ENCODE measurements around the gene ARHGEF4.

Gene ARHGEF4

GRCh38 chr2:130882111-130882690 is 45.5 kb downstream of the ARHGEF4 start:
- TF ChIP-seq ELF4 (IDR thresholded peaks at IDR 0.05) (no peak), NFRKB (IDR thresholded peaks at IDR 0.05) (no peak), FOXA1 (IDR thresholded peaks at IDR 0.05) (no peak), FOXM1 (IDR thresholded peaks at IDR 0.05; ENCODE audit: borderline replicate concordance) (no peak), SUZ12 (IDR thresholded peaks at IDR 0.05) (no peak), SP1 (IDR thresholded peaks at IDR 0.05) (no peak), BHLHE40 (IDR thresholded peaks at IDR 0.05; ENCODE audit: borderline replicate concordance) (no peak), LEF1 (IDR thresholded peaks at IDR 0.05; ENCODE audit: borderline replicate concordance) (no peak), HDGF (IDR thresholded peaks at IDR 0.05; ENCODE audit: borderline replicate concordance) (no peak), ZNF384 (IDR thresholded peaks at IDR 0.05) (no peak), FOXK2 (IDR thresholded peaks at IDR 0.05) (no peak), ARNT (IDR thresholded peaks at IDR 0.05) (no peak), PKNOX1 (IDR thresholded peaks at IDR 0.05) (no peak), TARDBP (IDR thresholded peaks at IDR 0.05) (no peak), CTBP1 (IDR thresholded peaks at IDR 0.05; ENCODE audit: borderline replicate concordance) (no peak)
- no peak for DNase-seq (ENCODE audit: extremely low spot score)
- CTCF ChIA-PET, result interaction anchor here (0.9 kb wide), 1 partner anchor 85 kb away, joined by 3 read pairs; no protein-coding TSS in a partner anchor
- POLR2A ChIA-PET, result no interaction called here

GRCh38 chr2:130882991-130883390 is 46.3 kb downstream of the ARHGEF4 start:
- DNase-seq (ENCODE audit: extremely low spot score), result no peak
- POLR2A ChIA-PET, result no interaction called here
- TF ChIP-seq NFRKB (IDR thresholded peaks at IDR 0.05) (no peak), SP1 (IDR thresholded peaks at IDR 0.05) (no peak), L3MBTL2 (conservative IDR thresholded peaks at IDR 0.05) (no peak), ZNF384 (IDR thresholded peaks at IDR 0.05) (no peak), ELF4 (IDR thresholded peaks at IDR 0.05) (no peak), TARDBP (IDR thresholded peaks at IDR 0.05) (no peak), HDGF (IDR thresholded peaks at IDR 0.05; ENCODE audit: borderline replicate concordance) (no peak), SUZ12 (IDR thresholded peaks at IDR 0.05) (no peak), FOXK2 (IDR thresholded peaks at IDR 0.05) (no peak), LEF1 (IDR thresholded peaks at IDR 0.05; ENCODE audit: borderline replicate concordance) (no peak), FOXM1 (IDR thresholded peaks at IDR 0.05; ENCODE audit: borderline replicate concordance) (no peak)
- CTCF ChIA-PET, result no interaction called here

GRCh38 chr2:130883496-130883895 is 46.8 kb downstream of the ARHGEF4 start:
- TF ChIP-seq FOXA1 (IDR thresholded peaks at IDR 0.05), result no peak
- no peak for TF ChIP-seq SUZ12 (IDR thresholded peaks at IDR 0.05)
- TF ChIP-seq CTBP1 (IDR thresholded peaks at IDR 0.05; ENCODE audit: borderline replicate concordance), result no peak
- no peak for TF ChIP-seq ELF4 (IDR thresholded peaks at IDR 0.05)
- TF ChIP-seq TARDBP (IDR thresholded peaks at IDR 0.05), result no peak
- no peak for TF ChIP-seq FOXK2 (IDR thresholded peaks at IDR 0.05)
- no peak for TF ChIP-seq ARNT (IDR thresholded peaks at IDR 0.05)
- no peak for TF ChIP-seq SP1 (IDR thresholded peaks at IDR 0.05)
- no peak for DNase-seq (ENCODE audit: extremely low spot score)
- ChIA-PET POLR2A (no interaction called here), CTCF (interaction anchor here (1.1 kb wide), 1 partner anchor 10 kb away, joined by 3 read pairs; no protein-coding TSS in a partner anchor)

- DNase-seq (ENCODE audit: extremely low spot score), result no peak
- CTCF ChIA-PET, result interaction anchor here (1.1 kb wide), 1 partner anchor 11 kb away, joined by 3 read pairs; no protein-coding TSS in a partner anchor
- TF ChIP-seq CTBP1 (IDR thresholded peaks at IDR 0.05; ENCODE audit: borderline replicate concordance), result no peak
- TF ChIP-seq FOXK2 (IDR thresholded peaks at IDR 0.05), result no peak
- no peak for TF ChIP-seq SP1 (IDR thresholded peaks at IDR 0.05)
- no peak for TF ChIP-seq BHLHE40 (IDR thresholded peaks at IDR 0.05; ENCODE audit: borderline replicate concordance)
- no peak for TF ChIP-seq L3MBTL2 (conservative IDR thresholded peaks at IDR 0.05)
- no peak for TF ChIP-seq ARNT (IDR thresholded peaks at IDR 0.05)
- no peak for TF ChIP-seq FOXM1 (IDR thresholded peaks at IDR 0.05; ENCODE audit: borderline replicate concordance)
- TF ChIP-seq TARDBP (IDR thresholded peaks at IDR 0.05), result no peak
Measured at GRCh38 chr2:130884013-130884412, 47.3 kb downstream of the ARHGEF4 start.

GRCh38 chr2:130884503-130884902 is 47.8 kb downstream of the ARHGEF4 start:
- ChIA-PET CTCF (interaction anchor here (1.1 kb wide), 1 partner anchor 11 kb away, joined by 3 read pairs; no protein-coding TSS in a partner anchor), POLR2A (no interaction called here)
- TF ChIP-seq ELF4 (IDR thresholded peaks at IDR 0.05) (no peak), NFRKB (IDR thresholded peaks at IDR 0.05) (no peak), FOXK2 (IDR thresholded peaks at IDR 0.05) (no peak), FOXM1 (IDR thresholded peaks at IDR 0.05; ENCODE audit: borderline replicate concordance) (no peak), ARNT (IDR thresholded peaks at IDR 0.05) (no peak), TARDBP (IDR thresholded peaks at IDR 0.05) (no peak), BHLHE40 (IDR thresholded peaks at IDR 0.05; ENCODE audit: borderline replicate concordance) (no peak), PKNOX1 (IDR thresholded peaks at IDR 0.05) (no peak), L3MBTL2 (conservative IDR thresholded peaks at IDR 0.05) (no peak)
- no peak for DNase-seq (ENCODE audit: extremely low spot score)

More at GRCh38 chr2:130884013-130884412, 47.3 kb downstream of the ARHGEF4 start:
- POLR2A ChIA-PET, result no interaction called here

GRCh38 chr2:130887643-130888042 is 50.9 kb downstream of the ARHGEF4 start:
- no peak for DNase-seq (ENCODE audit: extremely low spot score)
- TF ChIP-seq ARNT (IDR thresholded peaks at IDR 0.05), result no peak
- no peak for TF ChIP-seq ELF4 (IDR thresholded peaks at IDR 0.05)
- no peak for TF ChIP-seq PKNOX1 (IDR thresholded peaks at IDR 0.05)
- TF ChIP-seq TARDBP (IDR thresholded peaks at IDR 0.05), result no peak
- no peak for TF ChIP-seq FOXA1 (IDR thresholded peaks at IDR 0.05)
- TF ChIP-seq FOXM1 (IDR thresholded peaks at IDR 0.05; ENCODE audit: borderline replicate concordance), result no peak
- TF ChIP-seq SUZ12 (IDR thresholded peaks at IDR 0.05), result no peak
- no peak for TF ChIP-seq HDGF (IDR thresholded peaks at IDR 0.05; ENCODE audit: borderline replicate concordance)
- no peak for TF ChIP-seq ZNF384 (IDR thresholded peaks at IDR 0.05)
- no peak for TF ChIP-seq LEF1 (IDR thresholded peaks at IDR 0.05; ENCODE audit: borderline replicate concordance)
- no peak for TF ChIP-seq L3MBTL2 (conservative IDR thresholded peaks at IDR 0.05)
- TF ChIP-seq FOXK2 (IDR thresholded peaks at IDR 0.05), result no peak
- TF ChIP-seq NFRKB (IDR thresholded peaks at IDR 0.05), result no peak
- POLR2A ChIA-PET, result no interaction called here
- CTCF ChIA-PET, result no interaction called here

All from HEK293T (cell line).